Measurements from ENCODE around the gene LRP6. TPM values are rescaled to one million over a fixed set of nuclear protein-coding genes. Genes with fewer than 3 reads are reported as not detected.
"Not testable (repeated sequence)": the region's sequence is repeated elsewhere in the genome, so short reads cannot be mapped to it uniquely, and the experiment has no call there.

Gene LRP6
- total RNA-seq, 1 experiment from 2014 or later = 45.5 TPM

DNA sequence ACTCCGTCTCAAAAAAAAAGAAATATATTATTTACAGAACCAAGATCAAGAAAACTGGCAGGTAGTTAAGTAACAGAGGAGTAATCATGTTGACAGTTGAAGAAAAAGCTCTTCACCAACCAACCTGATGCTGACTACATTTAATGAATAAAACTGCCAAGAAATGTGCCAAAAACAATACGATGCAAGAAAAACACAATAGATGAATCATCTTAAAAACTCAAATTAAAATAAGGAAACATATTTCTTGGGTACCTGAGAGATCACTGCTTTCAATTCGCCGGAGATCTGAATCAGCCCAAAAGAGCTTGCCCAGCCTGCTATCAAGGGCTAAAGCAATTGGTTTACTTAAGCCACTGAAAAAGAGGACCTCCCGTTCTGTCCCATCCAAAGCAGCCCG, 119.7 kb downstream of the LRP6 start:
- Histone ChIP-seq H3K4me1 (replicated peaks; ENCODE audit: insufficient read depth) (no peaks in the 10 kb centered on the region), H3K9me3 (ENCODE audit: insufficient read depth, low read depth) (no peaks in the 10 kb centered on the region), H4K20me1 (ENCODE audit: insufficient read depth) (no peaks in the 10 kb centered on the region), H3K4me2 (no peak overlapping the region), H3K27ac (no peak overlapping the region), H3K27me3 (ENCODE audit: insufficient read depth, low read depth) (no peaks in the 10 kb centered on the region), H3K79me2 (ENCODE audit: low read depth) (no peaks in the 10 kb centered on the region), H3K36me3 (ENCODE audit: low read depth) (peaks cover 11% of the 10 kb centered on the region; the same call in 1 of the 2 replicates), H3F3A (ENCODE audit: insufficient read depth, low read depth) (no peaks in the 10 kb centered on the region), H3K4me3 (no peak overlapping the region), H3K9me2 (ENCODE audit: insufficient read depth) (no peaks in the 10 kb centered on the region), H2AFZ (no peak overlapping the region)
- TF ChIP-seq, protein P1, sequence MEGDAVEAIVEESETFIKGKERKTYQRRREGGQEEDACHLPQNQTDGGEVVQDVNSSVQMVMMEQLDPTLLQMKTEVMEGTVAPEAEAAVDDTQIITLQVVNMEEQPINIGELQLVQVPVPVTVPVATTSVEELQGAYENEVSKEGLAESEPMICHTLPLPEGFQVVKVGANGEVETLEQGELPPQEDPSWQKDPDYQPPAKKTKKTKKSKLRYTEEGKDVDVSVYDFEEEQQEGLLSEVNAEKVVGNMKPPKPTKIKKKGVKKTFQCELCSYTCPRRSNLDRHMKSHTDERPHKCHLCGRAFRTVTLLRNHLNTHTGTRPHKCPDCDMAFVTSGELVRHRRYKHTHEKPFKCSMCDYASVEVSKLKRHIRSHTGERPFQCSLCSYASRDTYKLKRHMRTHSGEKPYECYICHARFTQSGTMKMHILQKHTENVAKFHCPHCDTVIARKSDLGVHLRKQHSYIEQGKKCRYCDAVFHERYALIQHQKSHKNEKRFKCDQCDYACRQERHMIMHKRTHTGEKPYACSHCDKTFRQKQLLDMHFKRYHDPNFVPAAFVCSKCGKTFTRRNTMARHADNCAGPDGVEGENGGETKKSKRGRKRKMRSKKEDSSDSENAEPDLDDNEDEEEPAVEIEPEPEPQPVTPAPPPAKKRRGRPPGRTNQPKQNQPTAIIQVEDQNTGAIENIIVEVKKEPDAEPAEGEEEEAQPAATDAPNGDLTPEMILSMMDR (conservative IDR thresholded peaks at IDR 0.05) = no peak
- TF ChIP-seq EZH2 (IDR thresholded peaks at IDR 0.05; ENCODE audit: low read depth) = no peak
- intact Hi-C loops (cut with micrococcal nuclease; ENCODE audit: unreplicated experiment) = loop anchor here (5.0 kb wide), 1 partner anchor 1435 kb away; no protein-coding TSS in a partner anchor
- CTCF ChIA-PET = no interaction called here
- BruUV-seq (replicated peaks) = no TSS peak
- POLR2A ChIA-PET (ENCODE audit: unreplicated experiment) = no interaction called here
- DNase-seq = no peak

GRCh38 chr12:12144531-12144930, 122.3 kb downstream of the LRP6 start:
- DNase-seq; H3K79me2 ChIP-seq (ENCODE audit: low read depth); H3K4me3 ChIP-seq; CTCF ChIA-PET; H3K27ac ChIP-seq; H3F3A ChIP-seq (ENCODE audit: insufficient read depth, low read depth); POLR2A ChIA-PET (ENCODE audit: unreplicated experiment); H3K9me2 ChIP-seq (ENCODE audit: insufficient read depth); H3K4me2 ChIP-seq; H3K27me3 ChIP-seq (ENCODE audit: insufficient read depth, low read depth); BruUV-seq (replicated peaks); H3K36me3 ChIP-seq (ENCODE audit: low read depth); H3K4me1 ChIP-seq (replicated peaks; ENCODE audit: insufficient read depth); H3K9me3 ChIP-seq (ENCODE audit: insufficient read depth, low read depth); intact Hi-C loops (cut with micrococcal nuclease; ENCODE audit: unreplicated experiment); H2AFZ ChIP-seq; H4K20me1 ChIP-seq (ENCODE audit: insufficient read depth): not testable (repeated sequence)

DNA sequence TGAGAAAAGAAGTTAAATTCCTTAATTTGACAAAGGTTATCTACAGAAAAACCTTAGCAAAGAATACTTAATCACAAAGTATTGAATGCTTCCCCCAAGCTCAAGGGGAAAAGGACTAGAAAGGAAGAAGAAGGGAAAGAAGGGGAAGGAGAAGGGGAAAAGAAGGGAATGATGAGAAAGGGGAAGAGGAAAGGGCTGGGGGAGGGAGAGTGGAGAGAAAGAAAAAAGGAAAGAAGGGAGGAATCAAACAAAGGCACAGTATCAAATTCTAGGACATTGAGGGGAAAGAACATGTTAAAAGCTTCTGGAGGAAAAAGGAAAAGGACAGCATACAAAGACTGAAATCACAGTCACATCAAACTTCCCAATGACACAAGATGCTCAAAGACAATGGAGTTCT, 125.8 kb downstream of the LRP6 start:
- no peak overlapping the region for H3K4me2 ChIP-seq
- ChIA-PET CTCF (interaction anchor here (0.6 to 0.7 kb wide), 2 partner anchors 24 to 103 kb away, joined by 3 to 22 read pairs; no protein-coding TSS in a partner anchor), POLR2A (ENCODE audit: unreplicated experiment) (no interaction called here)
- 0 out of 2 replicates have a peak, but pooled peaks cover 5% of the 10 kb centered on the region for H3K36me3 ChIP-seq (ENCODE audit: low read depth)
- H3K79me2 ChIP-seq (ENCODE audit: low read depth) = no peaks in the 10 kb centered on the region
- no TSS peak for BruUV-seq (replicated peaks)
- intact Hi-C loops (cut with micrococcal nuclease; ENCODE audit: unreplicated experiment) = no loop called here
- H3F3A ChIP-seq (ENCODE audit: insufficient read depth, low read depth) = no peaks in the 10 kb centered on the region
- no peaks in the 10 kb centered on the region for H3K4me1 ChIP-seq (replicated peaks; ENCODE audit: insufficient read depth)
- H3K4me3 ChIP-seq = no peak overlapping the region
- H3K27ac ChIP-seq = no peak overlapping the region
- H3K9me2 ChIP-seq (ENCODE audit: insufficient read depth) = no peaks in the 10 kb centered on the region
- H4K20me1 ChIP-seq (ENCODE audit: insufficient read depth) = no peaks in the 10 kb centered on the region
- H3K9me3 ChIP-seq (ENCODE audit: insufficient read depth, low read depth) = no peaks in the 10 kb centered on the region
- no peak for TF ChIP-seq EZH2 (IDR thresholded peaks at IDR 0.05; ENCODE audit: low read depth)
- TF ChIP-seq, protein P1 (conservative IDR thresholded peaks at IDR 0.05) = no peak
- H3K27me3 ChIP-seq (ENCODE audit: insufficient read depth, low read depth) = no peaks in the 10 kb centered on the region
- no peak for DNase-seq
- no peak overlapping the region for H2AFZ ChIP-seq

Data from PC-9 (cell line).